ENCODE results near the gene NT5C.
A peak's percentile ranks its signal among the peaks of the same experiment; 100 is the strongest.

NT5C gene

GRCh38 chr17:75115555-75115954, 16.0 kb downstream of the NT5C start:
- no peak for DNase-seq (ENCODE audit: low read depth)

GRCh38 chr17:75114552-75115314, 16.8 kb downstream of the NT5C start:
- no peak for DNase-seq (ENCODE audit: low read depth)

GRCh38 chr17:75113798-75114551, 17.6 kb downstream of the NT5C start:
- DNase-seq (ENCODE audit: low read depth): peak; percentile 85

- DNase-seq (ENCODE audit: low read depth): no peak
These were observed 19.7 kb downstream of the NT5C start for GRCh38 chr17:75111777-75112335.

GRCh38 chr17:75110234-75110937, 21.2 kb downstream of the NT5C start:
- no peak for DNase-seq (ENCODE audit: low read depth)

GRCh38 chr17:75109407-75110233, 21.9 kb downstream of the NT5C start, which contains the start of gene ARMC7:
TSS of gene ARMC7 (plus strand) at chr17:75109969. CDS start at chr17:75110289, 320 bp downstream.
- peak; percentile 77 for DNase-seq (ENCODE audit: low read depth)

- no peak for DNase-seq (ENCODE audit: low read depth)
These were observed 22.5 kb downstream of the NT5C start for GRCh38 chr17:75109046-75109406.

- DNase-seq (ENCODE audit: low read depth): no peak
These were observed 23.3 kb downstream of the NT5C start for GRCh38 chr17:75108193-75108592.

- DNase-seq (ENCODE audit: low read depth): peak; percentile 52
These were observed 26.1 kb downstream of the NT5C start for GRCh38 chr17:75105126-75106080.

- no peak for DNase-seq (ENCODE audit: low read depth)
These were observed 27.7 kb downstream of the NT5C start for GRCh38 chr17:75103601-75104554.

GRCh38 chr17:75102385-75102821, 29.1 kb downstream of the NT5C start:
- DNase-seq (ENCODE audit: low read depth): no peak

- no peak for DNase-seq (ENCODE audit: low read depth)
These were observed 31.5 kb downstream of the NT5C start for GRCh38 chr17:75099881-75100595.

- no peak for DNase-seq (ENCODE audit: low read depth)
These were observed 32.7 kb downstream of the NT5C start for GRCh38 chr17:75098861-75099260.

GRCh38 chr17:75097865-75098264, 33.7 kb downstream of the NT5C start:
- DNase-seq (ENCODE audit: low read depth): no peak

GRCh38 chr17:75096082-75096625, 35.4 kb downstream of the NT5C start:
- peak; percentile 77 for DNase-seq (ENCODE audit: low read depth)

- no peak for DNase-seq (ENCODE audit: low read depth)
These were observed 36.6 kb downstream of the NT5C start for GRCh38 chr17:75094871-75095399.

GRCh38 chr17:75093548-75094158, 37.9 kb downstream of the NT5C start:
- DNase-seq (ENCODE audit: low read depth): no peak

Data from iris pigment epithelial cell (primary cell).